PC-9 (cell line): ENCODE measurements around the gene BACH1.

Source experiments
- EZH2 ChIP-seq: fragments of 200-600 bp; sonication (generic); IDR thresholded peaks from 2 replicates; pipeline ENCODE4 v1.8.0; 2017; ENCODE audit warnings: antibody characterized with exemption, low read depth
- TF ChIP-seq, protein P1 (sequence below): fragments of 200-600 bp; sonication (generic); conservative IDR thresholded peaks from 2 replicates; pipeline ENCODE4 v1.6.1; 2017; ENCODE audit warnings: mixed run types, antibody characterized with exemption, mild to moderate bottlenecking, moderate library complexity

DNA sequence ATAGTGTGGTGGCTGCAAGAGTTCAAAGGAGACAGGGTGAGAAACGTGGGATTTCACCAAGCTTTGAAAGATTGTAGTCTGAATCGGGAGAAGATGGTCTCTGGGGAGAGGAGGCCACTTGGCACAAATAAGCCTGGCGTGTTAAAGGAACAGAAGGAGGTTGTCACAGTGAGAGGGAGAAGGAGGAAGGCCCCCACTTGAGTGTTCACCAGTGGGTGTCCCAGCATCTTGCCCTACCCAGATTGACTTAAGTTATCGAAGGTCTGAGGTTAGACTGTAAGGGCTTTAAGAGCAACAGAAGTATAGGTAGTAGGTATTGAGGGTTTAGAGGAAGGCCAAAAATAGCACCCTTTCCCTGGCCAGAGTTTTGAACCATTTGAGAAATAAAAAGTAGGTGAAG, 48.0 kb downstream of the BACH1 start:
- TF ChIP-seq, protein P1, sequence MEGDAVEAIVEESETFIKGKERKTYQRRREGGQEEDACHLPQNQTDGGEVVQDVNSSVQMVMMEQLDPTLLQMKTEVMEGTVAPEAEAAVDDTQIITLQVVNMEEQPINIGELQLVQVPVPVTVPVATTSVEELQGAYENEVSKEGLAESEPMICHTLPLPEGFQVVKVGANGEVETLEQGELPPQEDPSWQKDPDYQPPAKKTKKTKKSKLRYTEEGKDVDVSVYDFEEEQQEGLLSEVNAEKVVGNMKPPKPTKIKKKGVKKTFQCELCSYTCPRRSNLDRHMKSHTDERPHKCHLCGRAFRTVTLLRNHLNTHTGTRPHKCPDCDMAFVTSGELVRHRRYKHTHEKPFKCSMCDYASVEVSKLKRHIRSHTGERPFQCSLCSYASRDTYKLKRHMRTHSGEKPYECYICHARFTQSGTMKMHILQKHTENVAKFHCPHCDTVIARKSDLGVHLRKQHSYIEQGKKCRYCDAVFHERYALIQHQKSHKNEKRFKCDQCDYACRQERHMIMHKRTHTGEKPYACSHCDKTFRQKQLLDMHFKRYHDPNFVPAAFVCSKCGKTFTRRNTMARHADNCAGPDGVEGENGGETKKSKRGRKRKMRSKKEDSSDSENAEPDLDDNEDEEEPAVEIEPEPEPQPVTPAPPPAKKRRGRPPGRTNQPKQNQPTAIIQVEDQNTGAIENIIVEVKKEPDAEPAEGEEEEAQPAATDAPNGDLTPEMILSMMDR, result no peak
- TF ChIP-seq EZH2, result no peak
